ENCODE measurements around the gene MORC4.

- TF ChIP-seq CTCF (IDR thresholded peaks at IDR 0.05): no peak
- TF ChIP-seq POLR2A (IDR thresholded peaks at IDR 0.05): no peak
Observed at GRCh38 chrX:106980952-106981626, 18.9 kb downstream of the MORC4 start.

Measured in adrenal gland (tissue), 5 donors.